B cell (primary cell): ENCODE measurements around the gene RGL1.
"Not testable (repeated sequence)": the region's sequence is repeated elsewhere in the genome, so short reads cannot be mapped to it uniquely, and the experiment has no call there.

ENCODE experiments used
- EZH2 ChIP-seq: IDR thresholded peaks from 2 replicates; pipeline ENCODE4 v1.6.1; 2012; ENCODE audit warnings: borderline replicate concordance, low read depth, mild to moderate bottlenecking, moderate library complexity, low read length; ENCODE audit not compliant: insufficient read depth, poor library complexity, severe bottlenecking
- TF ChIP-seq, protein P1 (sequence below): fragments of 200-600 bp; IDR thresholded peaks from one replicate; pipeline ENCODE4 v1.8.0; 2022; ENCODE audit warnings: antibody characterized with exemption, mild to moderate bottlenecking

DNA sequence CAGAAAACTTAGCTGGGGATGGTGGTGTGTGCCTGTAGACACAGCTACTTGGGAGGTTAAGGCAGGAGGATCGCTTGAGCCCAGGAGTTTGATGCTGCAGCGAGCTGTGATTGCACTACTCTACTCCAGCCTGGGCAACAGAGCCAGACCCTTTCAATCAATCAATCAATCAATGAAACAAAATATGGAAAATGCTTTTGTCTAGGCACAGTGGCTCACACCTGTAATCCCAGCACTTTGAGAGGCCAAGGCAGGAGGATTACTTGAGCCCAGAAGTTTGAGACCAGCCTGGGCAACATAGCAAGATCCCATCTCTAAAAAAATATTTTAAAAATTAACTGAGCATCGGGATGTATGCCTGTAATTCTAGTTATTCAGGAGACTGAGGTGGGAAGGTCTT lies 19.0 kb upstream of the RGL1 start:
- TF ChIP-seq EZH2: not testable (repeated sequence)
- TF ChIP-seq, protein P1, sequence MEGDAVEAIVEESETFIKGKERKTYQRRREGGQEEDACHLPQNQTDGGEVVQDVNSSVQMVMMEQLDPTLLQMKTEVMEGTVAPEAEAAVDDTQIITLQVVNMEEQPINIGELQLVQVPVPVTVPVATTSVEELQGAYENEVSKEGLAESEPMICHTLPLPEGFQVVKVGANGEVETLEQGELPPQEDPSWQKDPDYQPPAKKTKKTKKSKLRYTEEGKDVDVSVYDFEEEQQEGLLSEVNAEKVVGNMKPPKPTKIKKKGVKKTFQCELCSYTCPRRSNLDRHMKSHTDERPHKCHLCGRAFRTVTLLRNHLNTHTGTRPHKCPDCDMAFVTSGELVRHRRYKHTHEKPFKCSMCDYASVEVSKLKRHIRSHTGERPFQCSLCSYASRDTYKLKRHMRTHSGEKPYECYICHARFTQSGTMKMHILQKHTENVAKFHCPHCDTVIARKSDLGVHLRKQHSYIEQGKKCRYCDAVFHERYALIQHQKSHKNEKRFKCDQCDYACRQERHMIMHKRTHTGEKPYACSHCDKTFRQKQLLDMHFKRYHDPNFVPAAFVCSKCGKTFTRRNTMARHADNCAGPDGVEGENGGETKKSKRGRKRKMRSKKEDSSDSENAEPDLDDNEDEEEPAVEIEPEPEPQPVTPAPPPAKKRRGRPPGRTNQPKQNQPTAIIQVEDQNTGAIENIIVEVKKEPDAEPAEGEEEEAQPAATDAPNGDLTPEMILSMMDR: not testable (repeated sequence)
